Body of pancreas (tissue), 4 donors: ENCODE data around the gene CAPN8. TPM values are rescaled to one million over a fixed set of nuclear protein-coding genes. Genes with fewer than 3 reads are reported as not detected.

Experiments
- ATAC-seq: fragments of 150-250 bp; one replicate; pipeline ENCODE4 v1.9.1; 2016
- DNase-seq, 4 donors: peaks; one replicate each; pipeline ENCODE4 v3.0.0-alpha.2; 2019
- H3K27ac ChIP-seq, 4 donors: fragments of 200-600 bp; sonication (generic); 1 replicate in 3 of 4; 2 replicates in 1 of 4; pipeline versions ENCODE4 v1.5.1 to v1.6.1; 2016 to 2019; ENCODE audit warnings: mild to moderate bottlenecking in 1 of 4, mixed read lengths in 1 of 4, moderate library complexity in 1 of 4
- H3K27me3 ChIP-seq, 2 donors: fragments of 200-600 bp; sonication (generic); one replicate each; pipeline ENCODE4 v1.6.0; 2016; ENCODE audit warnings: mild to moderate bottlenecking in 1 of 2
- H3K36me3 ChIP-seq, 2 donors: fragments of 200-600 bp; sonication (generic); replicated peaks in 1 of 2; 2 replicates each; pipeline ENCODE4 v1.5.1; 2016; ENCODE audit warnings: low read depth in 2 of 2; ENCODE audit not compliant: insufficient read depth in 1 of 2
- H3K4me1 ChIP-seq: fragments of 200-600 bp; sonication (generic); one replicate; pipeline ENCODE4 v1.6.0; 2016
- H3K4me3 ChIP-seq, 2 donors: fragments of 200-600 bp; sonication (generic); 1 replicate in 1 of 2; 2 replicates in 1 of 2; pipeline ENCODE4 v1.5.1; 2016 to 2019
- H3K9me3 ChIP-seq, 3 donors: fragments of 200-600 bp; sonication (generic); 1 replicate in 2 of 3; 2 replicates in 1 of 3; pipeline ENCODE4 v1.5.1; 2016
- POLR2A ChIP-seq, 3 donors: fragments of 450-650 bp; IDR thresholded peaks; one replicate each; pipeline ENCODE4 v1.6.1; 2016; ENCODE audit warnings: antibody characterized with exemption in 3 of 3, mild to moderate bottlenecking in 2 of 3
- WGBS, 2 donors: methylation state at CpG; one replicate each; pipeline ENCODE4 v1.1.5; 2017; 5-methylcytosine and 5-hydroxymethylcytosine counted together
- intact Hi-C: fragments of 100-400 bp; cut with DNase I; formaldehyde crosslinking; loops from one replicate; pipeline ENCODE4 v1.15.1; 2023
- total RNA-seq, 2 donors: library from RNA; depleted of rRNA; stranded (reverse); fragments of >200 nt; gene quantifications; one replicate each; pipeline ENCODE4 v1.1.0, GENCODE V29; 2016
- TF ChIP-seq, protein P1 (sequence below), 7 experiments: fragments of 450-650 bp in 4 of 7; fragments of 200-600 bp in 3 of 7; sonication (generic) in 3 of 7; IDR thresholded peaks; one replicate each; pipeline ENCODE4 v1.5.1; 2016 to 2019; ENCODE audit warnings: antibody characterized with exemption in 7 of 7

CAPN8 gene
- total RNA-seq, 2 donors from 2014 or later, result 43.1 TPM; not detected in 1

DNA sequence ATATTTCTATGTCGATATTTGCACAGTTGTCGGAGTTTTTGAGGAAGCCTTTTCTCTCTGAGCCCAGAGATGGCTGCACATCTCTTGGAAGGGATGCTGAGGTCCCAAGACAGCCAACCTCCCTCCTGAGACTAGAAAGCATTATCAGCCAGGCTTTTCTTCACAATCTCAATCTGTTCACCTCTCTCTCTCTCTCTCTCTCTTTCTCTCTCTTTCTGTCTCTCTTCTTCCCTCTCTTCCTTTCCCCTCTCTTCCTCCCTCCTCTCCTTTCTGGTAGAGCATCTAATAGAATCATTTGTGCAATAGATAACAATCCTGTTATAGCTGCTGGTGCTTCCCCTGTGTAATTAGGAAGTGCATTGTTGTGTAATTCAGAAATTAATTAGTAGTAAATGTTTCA lies 131.8 kb downstream of the CAPN8 start:
- Histone ChIP-seq H3K9me3 (no peaks in the 10 kb centered on the region), H3K4me1 (no peaks in the 10 kb centered on the region), H3K27ac (no peak overlapping the region), H3K27me3 (no peaks in the 10 kb centered on the region), H3K36me3 (no peaks in the 10 kb centered on the region), H3K4me3 (no peak overlapping the region)
- intact Hi-C loops, result no loop called here
- WGBS, 2 donors, result 59 to 60% methylated on average over 2 of the region's 2 CpGs
- TF ChIP-seq POLR2A (IDR thresholded peaks at IDR 0.05), result no peak
- TF ChIP-seq, protein P1, sequence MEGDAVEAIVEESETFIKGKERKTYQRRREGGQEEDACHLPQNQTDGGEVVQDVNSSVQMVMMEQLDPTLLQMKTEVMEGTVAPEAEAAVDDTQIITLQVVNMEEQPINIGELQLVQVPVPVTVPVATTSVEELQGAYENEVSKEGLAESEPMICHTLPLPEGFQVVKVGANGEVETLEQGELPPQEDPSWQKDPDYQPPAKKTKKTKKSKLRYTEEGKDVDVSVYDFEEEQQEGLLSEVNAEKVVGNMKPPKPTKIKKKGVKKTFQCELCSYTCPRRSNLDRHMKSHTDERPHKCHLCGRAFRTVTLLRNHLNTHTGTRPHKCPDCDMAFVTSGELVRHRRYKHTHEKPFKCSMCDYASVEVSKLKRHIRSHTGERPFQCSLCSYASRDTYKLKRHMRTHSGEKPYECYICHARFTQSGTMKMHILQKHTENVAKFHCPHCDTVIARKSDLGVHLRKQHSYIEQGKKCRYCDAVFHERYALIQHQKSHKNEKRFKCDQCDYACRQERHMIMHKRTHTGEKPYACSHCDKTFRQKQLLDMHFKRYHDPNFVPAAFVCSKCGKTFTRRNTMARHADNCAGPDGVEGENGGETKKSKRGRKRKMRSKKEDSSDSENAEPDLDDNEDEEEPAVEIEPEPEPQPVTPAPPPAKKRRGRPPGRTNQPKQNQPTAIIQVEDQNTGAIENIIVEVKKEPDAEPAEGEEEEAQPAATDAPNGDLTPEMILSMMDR (IDR thresholded peaks at IDR 0.05), result no peak
- ATAC-seq, result no peak
- no peak for DNase-seq

- ATAC-seq (no peak), DNase-seq (peak; percentile 61 to 80 (median 63))
- Histone ChIP-seq H3K9me3 (no peaks in the 10 kb centered on the region), H3K4me1 (no peaks in the 10 kb centered on the region), H3K27me3 (no peaks in the 10 kb centered on the region), H3K27ac (no peak overlapping the region), H3K4me3 (no peak overlapping the region), H3K36me3 (no peaks in the 10 kb centered on the region)
- TF ChIP-seq POLR2A (IDR thresholded peaks at IDR 0.05), result no peak
- TF ChIP-seq, protein P1 (IDR thresholded peaks at IDR 0.05), result peak; percentile 41 to 62 (median 55)
- WGBS, 2 donors, result 36% methylated on average over 11 of the region's 11 CpGs
- intact Hi-C loops, result no loop called here
Observed at GRCh38 chr1:223531742-223532341, 133.7 kb downstream of the CAPN8 start.

GRCh38 chr1:223525957-223526356 lies 139.5 kb downstream of the CAPN8 start:
- WGBS, 2 donors, result 73% methylated on average over 2 to 3 of the region's 3 CpGs
- no peak overlapping the region for H3K4me3 ChIP-seq
- no peaks in the 10 kb centered on the region for H3K27me3 ChIP-seq
- no peaks in the 10 kb centered on the region for H3K4me1 ChIP-seq
- H3K36me3 ChIP-seq, result no peaks in the 10 kb centered on the region
- no peak for ATAC-seq
- H3K27ac ChIP-seq, result no peak overlapping the region
- DNase-seq, result no peak
- intact Hi-C loops, result no loop called here
- TF ChIP-seq, protein P1 (IDR thresholded peaks at IDR 0.05), result no peak
- no peak for TF ChIP-seq POLR2A (IDR thresholded peaks at IDR 0.05)
- H3K9me3 ChIP-seq, result no peaks in the 10 kb centered on the region

DNA sequence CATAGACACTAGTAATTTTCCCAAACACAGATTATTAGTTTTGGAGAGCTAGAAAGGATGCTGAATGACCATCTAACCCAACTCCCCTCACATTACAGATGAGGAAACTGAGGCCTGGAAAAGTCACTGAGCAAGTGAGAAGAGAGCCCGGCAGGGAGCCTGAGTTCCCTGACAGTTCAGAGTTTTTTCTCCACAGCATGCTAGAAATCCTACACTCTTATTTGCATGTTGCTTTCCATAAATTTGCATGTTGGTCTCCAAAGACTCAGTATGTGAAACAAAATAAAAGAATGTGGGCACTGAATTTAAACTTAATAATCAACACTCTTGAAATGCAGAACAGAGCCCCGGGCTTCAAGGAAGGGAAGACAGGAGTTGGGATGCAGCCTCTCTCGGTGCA lies 140.0 kb downstream of the CAPN8 start:
- WGBS, 2 donors, result 66 to 70% methylated on average over 3 of the region's 3 CpGs
- TF ChIP-seq POLR2A (IDR thresholded peaks at IDR 0.05), result no peak
- TF ChIP-seq, protein P1 (IDR thresholded peaks at IDR 0.05), result no peak
- Histone ChIP-seq H3K9me3 (no peaks in the 10 kb centered on the region), H3K4me1 (no peaks in the 10 kb centered on the region), H3K36me3 (no peaks in the 10 kb centered on the region), H3K27ac (no peak overlapping the region), H3K4me3 (no peak overlapping the region), H3K27me3 (no peaks in the 10 kb centered on the region)
- no peak for ATAC-seq
- no peak for DNase-seq
- intact Hi-C loops, result no loop called here

- H3K4me1 ChIP-seq, result no peaks in the 10 kb centered on the region
- ATAC-seq (no peak), DNase-seq (no peak)
- TF ChIP-seq, protein P1 (IDR thresholded peaks at IDR 0.05), result no peak
- TF ChIP-seq POLR2A (IDR thresholded peaks at IDR 0.05), result no peak
- no peaks in the 10 kb centered on the region for H3K36me3 ChIP-seq
- H3K27ac ChIP-seq, result no peak overlapping the region
- intact Hi-C loops, result no loop called here
- H3K4me3 ChIP-seq, result no peak overlapping the region
- no peaks in the 10 kb centered on the region for H3K27me3 ChIP-seq
- WGBS, 2 donors, result 60 to 72% methylated on average over 4 of the region's 4 CpGs
- H3K9me3 ChIP-seq, result no peaks in the 10 kb centered on the region
Observed at GRCh38 chr1:223524930-223525451, 140.5 kb downstream of the CAPN8 start.
